NB4 (cell line): ENCODE data around the gene MCTP1.

Source experiments
- DNase-seq: peaks from one replicate; pipeline ENCODE4 v3.0.0; 2010; ENCODE audit warnings: low read depth
- H3K4me3 ChIP-seq: one replicate; pipeline ENCODE4 v1.5.1; 2011; ENCODE audit warnings: mild to moderate bottlenecking, low read depth, low read length, moderate library complexity
- CTCF ChIP-seq: IDR thresholded peaks from one replicate; pipeline ENCODE4 v1.5.1; 2012; ENCODE audit warnings: low read depth, low read length
- MAX ChIP-seq: IDR thresholded peaks from 2 replicates; pipeline ENCODE4 v1.6.1; 2011; ENCODE audit warnings: low read depth, low read length
- MYC ChIP-seq: IDR thresholded peaks from 2 replicates; pipeline ENCODE4 v1.6.1; 2011; ENCODE audit warnings: low read depth, low read length
- POLR2A ChIP-seq: IDR thresholded peaks from 2 replicates; pipeline ENCODE4 v1.6.1; 2011; ENCODE audit warnings: mild to moderate bottlenecking; ENCODE audit not compliant: insufficient read length; ENCODE audit errors: extremely low read depth

Gene MCTP1

GRCh38 chr5:95317085-95317484 is 32.2 kb upstream of the MCTP1 start:
- no peak for DNase-seq
- H3K4me3 ChIP-seq: no peak overlapping the region
- TF ChIP-seq CTCF (no peak), POLR2A (no peak), MYC (no peak), MAX (no peak)

- TF ChIP-seq POLR2A (no peak), CTCF (no peak)
- no peak overlapping the region for H3K4me3 ChIP-seq
- no peak for DNase-seq
These were observed 19.8 kb upstream of the MCTP1 start for GRCh38 chr5:95304711-95305110.

GRCh38 chr5:95298651-95299050 is 13.8 kb upstream of the MCTP1 start:
- H3K4me3 ChIP-seq: no peak overlapping the region
- no peak for DNase-seq
- TF ChIP-seq MYC (no peak), CTCF (no peak), POLR2A (no peak), MAX (no peak)

- no peak for DNase-seq
- H3K4me3 ChIP-seq: no peak overlapping the region
- TF ChIP-seq MYC (no peak), POLR2A (no peak), CTCF (no peak), MAX (no peak)
These were observed 11.4 kb upstream of the MCTP1 start for GRCh38 chr5:95296291-95296690.

- no peak for DNase-seq
- H3K4me3 ChIP-seq: no peak overlapping the region
- TF ChIP-seq POLR2A (no peak), CTCF (no peak), MAX (no peak), MYC (no peak)
These were observed 488 bp upstream of the MCTP1 start for GRCh38 chr5:95285409-95285755.
